Umbilical cord (tissue), 2 donors: ENCODE data around the gene ERBB2. TPM values are rescaled to one million over a fixed set of nuclear protein-coding genes. Genes with fewer than 3 reads are reported as not detected.
"Not testable (repeated sequence)": the region's sequence is repeated elsewhere in the genome, so short reads cannot be mapped to it uniquely, and the experiment has no call there.

ENCODE experiments used
- DNase-seq: peaks from one replicate; pipeline ENCODE4 v3.0.0-alpha.2; 2015; ENCODE audit warnings: low spot score
- total RNA-seq: library from RNA; depleted of rRNA; stranded (reverse); fragments of >200 nt; gene quantifications from one replicate; pipeline ENCODE4 v1.2.3, GENCODE V29; 2014; ENCODE audit warnings: low replicate concordance; ENCODE audit not compliant: insufficient read depth

Gene ERBB2
- total RNA-seq, 1 donor from 2014 or later, result 36.8 TPM

GRCh38 chr17:39702901-39703893, 3.3 kb downstream of the ERBB2 start:
- DNase-seq, result no peak

- DNase-seq, result no peak
Measured at GRCh38 chr17:39703913-39704312, 4.0 kb downstream of the ERBB2 start.

- no peak for DNase-seq
Measured at GRCh38 chr17:39704821-39705551, 5.1 kb downstream of the ERBB2 start.

GRCh38 chr17:39705786-39706348, 6.0 kb downstream of the ERBB2 start:
- DNase-seq, result no peak

DNA sequence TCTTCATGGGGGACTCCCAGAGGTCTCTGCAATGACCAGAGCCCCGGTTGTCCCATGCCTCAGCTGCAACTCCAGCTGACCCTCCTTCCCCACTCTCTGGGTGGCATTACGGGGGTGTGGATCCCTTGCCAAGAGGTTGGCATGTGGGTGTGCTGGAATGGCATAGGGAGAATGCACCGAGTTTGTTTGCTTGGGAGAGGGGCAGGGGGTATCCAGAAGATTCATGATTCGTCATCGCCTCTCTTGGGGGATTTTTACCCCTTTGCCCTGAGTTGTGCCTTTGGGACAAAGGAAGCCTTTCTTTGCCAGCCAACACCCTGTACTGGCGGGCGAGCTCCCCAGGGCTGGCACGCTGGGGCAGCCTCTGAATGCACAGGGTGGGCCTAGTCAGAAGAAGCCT, 6.5 kb downstream of the ERBB2 start:
- DNase-seq, result no peak

GRCh38 chr17:39706921-39707337, 7.1 kb downstream of the ERBB2 start:
- DNase-seq, result no peak

- no peak for DNase-seq
Measured at GRCh38 chr17:39709319-39709997, 9.6 kb downstream of the ERBB2 start.

GRCh38 chr17:39709998-39710964, 10.4 kb downstream of the ERBB2 start:
- DNase-seq, result no peak

DNA sequence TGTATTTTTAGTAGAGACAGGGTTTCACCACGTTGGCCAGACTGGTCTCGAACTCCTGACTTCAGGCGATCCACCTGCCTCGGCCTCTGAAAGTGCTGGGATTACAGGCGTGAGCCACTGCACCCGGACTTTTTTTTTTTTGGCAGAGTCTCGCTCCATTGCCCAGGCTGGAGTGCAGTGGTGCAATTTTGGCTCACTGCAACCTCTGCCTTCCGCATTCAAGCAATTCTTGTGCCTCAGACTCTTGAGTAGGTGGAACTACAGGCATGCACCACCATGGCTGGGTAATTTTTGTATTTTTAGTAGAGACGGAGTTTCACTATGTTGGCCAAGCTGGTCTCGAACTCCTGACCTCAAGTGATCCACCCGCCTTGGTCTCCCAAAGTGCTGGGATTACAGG, 11.2 kb downstream of the ERBB2 start:
- DNase-seq, result not testable (repeated sequence)

DNA sequence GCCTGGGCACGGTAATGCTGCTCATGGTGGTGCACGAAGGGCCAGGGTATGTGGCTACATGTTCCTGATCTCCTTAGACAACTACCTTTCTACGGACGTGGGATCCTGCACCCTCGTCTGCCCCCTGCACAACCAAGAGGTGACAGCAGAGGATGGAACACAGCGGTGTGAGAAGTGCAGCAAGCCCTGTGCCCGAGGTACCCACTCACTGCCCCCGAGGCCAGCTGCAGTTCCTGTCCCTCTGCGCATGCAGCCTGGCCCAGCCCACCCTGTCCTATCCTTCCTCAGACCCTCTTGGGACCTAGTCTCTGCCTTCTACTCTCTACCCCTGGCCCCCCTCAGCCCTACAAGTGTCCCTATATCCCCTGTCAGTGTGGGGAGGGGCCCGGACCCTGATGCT, 12.0 kb downstream of the ERBB2 start:
- DNase-seq, result no peak

GRCh38 chr17:39714234-39714633, 14.4 kb downstream of the ERBB2 start:
- no peak for DNase-seq

DNA sequence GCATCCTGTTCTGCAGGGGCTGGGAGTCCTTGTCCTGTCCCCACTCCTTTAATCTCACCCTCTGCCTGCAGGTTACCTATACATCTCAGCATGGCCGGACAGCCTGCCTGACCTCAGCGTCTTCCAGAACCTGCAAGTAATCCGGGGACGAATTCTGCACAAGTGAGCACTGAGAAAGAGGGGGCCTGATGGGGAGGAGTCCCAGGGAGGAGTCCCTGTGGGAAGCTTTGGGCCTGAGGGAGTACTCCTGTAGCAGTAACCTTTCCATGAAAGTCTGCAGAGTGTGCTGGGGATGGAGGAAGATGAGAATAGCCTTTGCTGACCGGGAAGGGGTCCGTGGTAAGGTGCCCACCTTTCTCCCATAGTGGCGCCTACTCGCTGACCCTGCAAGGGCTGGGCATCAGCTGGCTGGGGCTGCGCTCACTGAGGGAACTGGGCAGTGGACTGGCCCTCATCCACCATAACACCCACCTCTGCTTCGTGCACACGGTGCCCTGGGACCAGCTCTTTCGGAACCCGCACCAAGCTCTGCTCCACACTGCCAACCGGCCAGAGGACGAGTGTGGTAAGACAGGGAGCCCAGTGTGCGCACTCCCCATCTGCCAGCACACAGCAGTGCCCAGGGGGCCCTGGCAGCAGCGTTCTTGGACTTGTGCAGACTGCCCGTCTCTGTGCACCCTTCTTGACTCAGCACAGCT, 15.7 kb downstream of the ERBB2 start:
- no peak for DNase-seq

GRCh38 chr17:39716073-39716818, 16.4 kb downstream of the ERBB2 start:
- DNase-seq, result no peak

DNA sequence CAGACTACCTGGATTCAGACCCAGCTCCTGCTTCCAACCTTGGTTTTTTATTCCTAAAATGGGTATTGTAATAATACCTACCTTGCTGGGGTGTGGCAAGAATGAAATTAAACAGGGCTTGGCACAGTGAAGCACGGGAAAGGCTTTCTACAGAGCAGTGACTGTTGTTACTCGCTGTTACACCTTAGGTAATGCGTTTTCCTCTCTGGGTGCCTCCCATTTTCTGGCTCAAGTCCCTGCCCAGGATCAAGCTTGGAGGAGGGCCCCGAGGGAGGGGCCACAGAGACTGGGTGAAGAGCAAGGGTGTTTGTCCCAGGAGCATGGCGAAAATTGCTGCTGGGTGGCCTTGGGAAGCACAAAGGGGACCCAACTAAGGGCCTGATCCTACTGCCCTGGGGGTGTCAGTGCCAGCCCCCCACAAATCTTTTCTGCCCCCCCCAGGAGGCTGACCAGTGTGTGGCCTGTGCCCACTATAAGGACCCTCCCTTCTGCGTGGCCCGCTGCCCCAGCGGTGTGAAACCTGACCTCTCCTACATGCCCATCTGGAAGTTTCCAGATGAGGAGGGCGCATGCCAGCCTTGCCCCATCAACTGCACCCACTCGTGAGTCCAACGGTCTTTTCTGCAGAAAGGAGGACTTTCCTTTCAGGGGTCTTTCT, 17.1 kb downstream of the ERBB2 start:
- no peak for DNase-seq

DNA sequence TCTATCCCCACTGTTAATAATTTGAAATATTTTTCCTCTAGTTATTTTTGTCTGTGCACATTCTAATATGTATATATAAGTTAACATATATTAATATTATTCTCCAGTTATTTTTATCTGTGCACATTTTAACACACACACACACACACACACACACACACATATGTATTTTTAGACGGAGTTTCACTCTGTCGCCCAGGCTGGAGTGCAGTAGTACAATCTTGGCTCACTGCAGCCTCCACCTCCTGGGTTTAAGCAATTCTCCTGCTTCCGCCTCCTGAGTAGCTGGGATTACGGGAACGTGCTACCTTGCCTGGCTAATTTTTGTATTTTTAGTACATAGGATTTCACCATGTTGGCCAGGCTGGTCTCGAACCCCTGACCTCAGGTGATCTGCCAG, 17.8 kb downstream of the ERBB2 start:
- DNase-seq, result no peak

DNA sequence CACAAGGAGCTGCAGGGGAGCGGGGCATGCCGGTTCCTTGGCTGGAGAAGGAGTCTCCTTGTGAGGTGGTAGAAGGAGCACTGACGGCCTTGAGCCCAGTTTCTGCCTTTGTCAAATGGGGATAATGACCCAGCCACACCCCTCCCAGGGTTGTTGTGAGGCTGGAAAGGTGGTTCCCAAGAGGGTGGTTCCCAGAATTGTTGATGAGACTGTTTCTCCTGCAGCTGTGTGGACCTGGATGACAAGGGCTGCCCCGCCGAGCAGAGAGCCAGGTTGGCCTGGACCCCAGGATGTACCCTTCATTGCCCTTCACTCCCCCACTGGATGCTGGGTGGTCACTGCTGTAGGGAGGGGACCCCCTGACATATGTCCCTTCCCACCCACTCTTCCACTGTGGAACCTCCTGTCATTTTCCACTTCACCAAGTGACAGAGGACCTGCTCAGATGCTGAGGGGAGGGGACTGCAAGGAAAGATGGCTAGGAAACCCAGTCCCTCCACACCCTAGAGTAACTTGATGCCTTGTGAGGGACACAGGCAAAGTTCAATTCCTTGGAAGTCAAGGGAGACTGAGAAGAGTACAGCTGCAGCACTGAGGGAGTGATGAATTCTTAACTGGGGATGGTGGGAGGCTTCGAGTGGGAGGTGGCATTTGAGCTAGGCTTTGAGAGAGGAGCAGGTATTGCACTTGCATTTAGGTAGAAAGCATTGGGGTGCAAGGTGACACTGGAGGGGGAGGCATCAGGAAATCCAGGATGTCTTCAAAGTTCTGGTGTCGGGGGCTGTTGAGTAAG, 19.9 kb downstream of the ERBB2 start:
- no peak for DNase-seq

DNA sequence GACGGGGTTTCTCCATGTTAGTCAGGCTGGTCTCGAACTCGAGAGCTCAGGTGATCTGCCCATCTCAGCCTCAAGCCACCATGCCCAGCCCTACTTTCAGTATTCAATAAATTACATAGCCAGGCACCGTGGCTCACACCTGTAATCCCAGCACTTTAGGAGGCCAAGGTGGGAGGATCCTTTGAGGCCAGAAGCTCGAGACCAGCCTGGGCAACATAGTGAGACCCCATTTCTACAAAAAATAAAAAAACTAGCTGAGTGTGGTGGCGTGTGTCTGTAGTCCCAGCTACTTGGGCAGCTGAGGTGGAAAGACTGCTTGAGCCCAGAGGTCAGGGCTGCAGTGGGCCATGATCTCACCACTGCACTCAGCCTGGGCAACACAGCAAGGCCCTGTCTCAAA, 22.2 kb downstream of the ERBB2 start:
- DNase-seq, result no peak
